Measurements from ENCODE around the gene LYZL1. TPM values are rescaled to one million over a fixed set of nuclear protein-coding genes. Genes with fewer than 3 reads are reported as not detected.
"Not testable (repeated sequence)": the region's sequence is repeated elsewhere in the genome, so short reads cannot be mapped to it uniquely, and the experiment has no call there.

The LYZL1 gene
- total RNA-seq, 2 experiments from 2014 or later, result not detected

- H3K27me3 Mint-ChIP-seq, result peaks cover 27% of the 10 kb centered on the region
- no peaks in the 10 kb centered on the region for H3K9me3 Mint-ChIP-seq
- no peak overlapping the region for H3K27ac Mint-ChIP-seq
- ChIA-PET CTCF (no interaction called here), POLR2A (no interaction called here)
- DNase-seq, result no peak
- no peaks in the 10 kb centered on the region for H3K36me3 Mint-ChIP-seq (ENCODE audit: low read depth)
- H3K4me3 Mint-ChIP-seq, result no peak overlapping the region
- H3K4me1 Mint-ChIP-seq, result peaks cover 6% of the 10 kb centered on the region
Measured at GRCh38 chr10:29319205-29319781, 30.4 kb downstream of the LYZL1 start.

GRCh38 chr10:29320680-29321121 lies 31.8 kb downstream of the LYZL1 start:
- H3K27ac Mint-ChIP-seq; POLR2A ChIA-PET; H3K4me3 Mint-ChIP-seq; H3K4me1 Mint-ChIP-seq; H3K36me3 Mint-ChIP-seq (ENCODE audit: low read depth); DNase-seq; CTCF ChIA-PET; H3K9me3 Mint-ChIP-seq: not testable (repeated sequence)
- H3K27me3 Mint-ChIP-seq, result peaks cover 28% of the 10 kb centered on the region

GRCh38 chr10:29321656-29322055 lies 32.8 kb downstream of the LYZL1 start:
- peaks cover 28% of the 10 kb centered on the region for H3K27me3 Mint-ChIP-seq
- CTCF ChIA-PET, result no interaction called here
- DNase-seq, result no peak

GRCh38 chr10:29322918-29323317 lies 34.0 kb downstream of the LYZL1 start:
- H3K27me3 Mint-ChIP-seq, result peaks cover 20% of the 10 kb centered on the region
- H3K9me3 Mint-ChIP-seq, result no peaks in the 10 kb centered on the region
- DNase-seq, result no peak
- H3K4me3 Mint-ChIP-seq, result no peak overlapping the region
- no peaks in the 10 kb centered on the region for H3K36me3 Mint-ChIP-seq (ENCODE audit: low read depth)
- peaks cover 6% of the 10 kb centered on the region for H3K4me1 Mint-ChIP-seq
- ChIA-PET CTCF (no interaction called here), POLR2A (no interaction called here)
- H3K27ac Mint-ChIP-seq, result no peak overlapping the region

More at GRCh38 chr10:29321656-29322055, 32.8 kb downstream of the LYZL1 start:
- no peak overlapping the region for H3K4me3 Mint-ChIP-seq
- POLR2A ChIA-PET, result no interaction called here
- no peaks in the 10 kb centered on the region for H3K9me3 Mint-ChIP-seq
- H3K27ac Mint-ChIP-seq, result no peak overlapping the region
- H3K36me3 Mint-ChIP-seq (ENCODE audit: low read depth), result no peaks in the 10 kb centered on the region
- H3K4me1 Mint-ChIP-seq, result peaks cover 6% of the 10 kb centered on the region

GRCh38 chr10:29323367-29323766 lies 34.5 kb downstream of the LYZL1 start:
- H3K36me3 Mint-ChIP-seq (ENCODE audit: low read depth), result no peaks in the 10 kb centered on the region
- H3K9me3 Mint-ChIP-seq, result no peaks in the 10 kb centered on the region
- H3K27me3 Mint-ChIP-seq, result peaks cover 18% of the 10 kb centered on the region
- ChIA-PET CTCF (no interaction called here), POLR2A (no interaction called here)
- no peak overlapping the region for H3K27ac Mint-ChIP-seq
- DNase-seq, result no peak
- H3K4me3 Mint-ChIP-seq, result no peak overlapping the region
- peaks cover 2% of the 10 kb centered on the region for H3K4me1 Mint-ChIP-seq

GRCh38 chr10:29324220-29324841 lies 35.5 kb downstream of the LYZL1 start:
- CTCF ChIA-PET, result no interaction called here
- Mint-ChIP-seq H3K9me3 (no peaks in the 10 kb centered on the region), H3K4me1 (no peaks in the 10 kb centered on the region), H3K36me3 (ENCODE audit: low read depth) (no peaks in the 10 kb centered on the region), H3K27me3 (peaks cover 13% of the 10 kb centered on the region), H3K27ac (no peak overlapping the region), H3K4me3 (no peak overlapping the region)
- DNase-seq, result no peak
- POLR2A ChIA-PET, result no interaction called here

GRCh38 chr10:29326299-29326698 lies 37.4 kb downstream of the LYZL1 start:
- Mint-ChIP-seq H3K4me3 (no peak overlapping the region), H3K36me3 (ENCODE audit: low read depth) (no peaks in the 10 kb centered on the region), H3K27me3 (peaks cover 9% of the 10 kb centered on the region), H3K4me1 (no peaks in the 10 kb centered on the region), H3K27ac (no peak overlapping the region), H3K9me3 (no peaks in the 10 kb centered on the region)
- ChIA-PET CTCF (no interaction called here), POLR2A (no interaction called here)
- DNase-seq, result no peak

GRCh38 chr10:29326886-29327745 lies 38.2 kb downstream of the LYZL1 start:
- no peak overlapping the region for H3K4me3 Mint-ChIP-seq
- H3K36me3 Mint-ChIP-seq (ENCODE audit: low read depth), result no peaks in the 10 kb centered on the region
- H3K9me3 Mint-ChIP-seq, result no peaks in the 10 kb centered on the region
- H3K27ac Mint-ChIP-seq, result no peak overlapping the region
- no peaks in the 10 kb centered on the region for H3K4me1 Mint-ChIP-seq
- peaks cover 6% of the 10 kb centered on the region for H3K27me3 Mint-ChIP-seq
- ChIA-PET POLR2A (no interaction called here), CTCF (no interaction called here)
- no peak for DNase-seq

- no peaks in the 10 kb centered on the region for H3K4me1 Mint-ChIP-seq
- H3K4me3 Mint-ChIP-seq, result no peak overlapping the region
- no peak for DNase-seq
- CTCF ChIA-PET, result no interaction called here
- H3K27ac Mint-ChIP-seq, result no peak overlapping the region
- peaks cover 6% of the 10 kb centered on the region for H3K27me3 Mint-ChIP-seq
- H3K9me3 Mint-ChIP-seq, result no peaks in the 10 kb centered on the region
- POLR2A ChIA-PET, result no interaction called here
- no peaks in the 10 kb centered on the region for H3K36me3 Mint-ChIP-seq (ENCODE audit: low read depth)
Measured at GRCh38 chr10:29327746-29328102, 38.9 kb downstream of the LYZL1 start.

GRCh38 chr10:29328983-29329382 lies 40.1 kb downstream of the LYZL1 start:
- H3K9me3 Mint-ChIP-seq, result no peaks in the 10 kb centered on the region
- peaks cover 6% of the 10 kb centered on the region for H3K27me3 Mint-ChIP-seq
- CTCF ChIA-PET, result no interaction called here
- POLR2A ChIA-PET, result no interaction called here
- no peak for DNase-seq
- H3K36me3 Mint-ChIP-seq (ENCODE audit: low read depth), result no peaks in the 10 kb centered on the region
- H3K4me1 Mint-ChIP-seq, result no peaks in the 10 kb centered on the region
- H3K4me3 Mint-ChIP-seq, result no peak overlapping the region
- H3K27ac Mint-ChIP-seq, result no peak overlapping the region

GRCh38 chr10:29329420-29329819 lies 40.5 kb downstream of the LYZL1 start:
- DNase-seq, result no peak
- no peaks in the 10 kb centered on the region for H3K9me3 Mint-ChIP-seq
- no peak overlapping the region for H3K27ac Mint-ChIP-seq
- H3K36me3 Mint-ChIP-seq (ENCODE audit: low read depth), result no peaks in the 10 kb centered on the region
- ChIA-PET CTCF (no interaction called here), POLR2A (no interaction called here)
- peaks cover 6% of the 10 kb centered on the region for H3K27me3 Mint-ChIP-seq
- H3K4me1 Mint-ChIP-seq, result no peaks in the 10 kb centered on the region
- H3K4me3 Mint-ChIP-seq, result no peak overlapping the region

- H3K27ac Mint-ChIP-seq, result no peak overlapping the region
- ChIA-PET POLR2A (no interaction called here), CTCF (no interaction called here)
- no peak overlapping the region for H3K4me3 Mint-ChIP-seq
- no peaks in the 10 kb centered on the region for H3K9me3 Mint-ChIP-seq
- H3K27me3 Mint-ChIP-seq, result peaks cover 3% of the 10 kb centered on the region
- no peaks in the 10 kb centered on the region for H3K36me3 Mint-ChIP-seq (ENCODE audit: low read depth)
- DNase-seq, result no peak
- H3K4me1 Mint-ChIP-seq, result no peaks in the 10 kb centered on the region
Measured at GRCh38 chr10:29332061-29332760, 43.3 kb downstream of the LYZL1 start.

- CTCF ChIA-PET, result no interaction called here
Measured at GRCh38 chr10:29332761-29333148, 43.9 kb downstream of the LYZL1 start.

More at GRCh38 chr10:29332761-29333148, 43.9 kb downstream of the LYZL1 start:
- POLR2A ChIA-PET, result no interaction called here
- H3K9me3 Mint-ChIP-seq, result no peaks in the 10 kb centered on the region
- no peak for DNase-seq
- no peaks in the 10 kb centered on the region for H3K36me3 Mint-ChIP-seq (ENCODE audit: low read depth)
- H3K4me1 Mint-ChIP-seq, result no peaks in the 10 kb centered on the region
- no peak overlapping the region for H3K4me3 Mint-ChIP-seq
- peaks cover 3% of the 10 kb centered on the region for H3K27me3 Mint-ChIP-seq
- no peak overlapping the region for H3K27ac Mint-ChIP-seq
